ENCODE measurements around the gene FAM110A. TPM values are rescaled to one million over a fixed set of nuclear protein-coding genes. Genes with fewer than 3 reads are reported as not detected.
"Not testable (repeated sequence)": the region's sequence is repeated elsewhere in the genome, so short reads cannot be mapped to it uniquely, and the experiment has no call there.

Gene FAM110A
- total RNA-seq, 1 experiment from 2014 or later = 10.1 TPM

GRCh38 chr20:823574-823902 is 10.0 kb upstream of the FAM110A start:
- DNase-seq (ENCODE audit: low read depth) = no peak

GRCh38 chr20:824490-824889 is 9.0 kb upstream of the FAM110A start:
- DNase-seq (ENCODE audit: low read depth) = no peak

GRCh38 chr20:824916-825315 is 8.6 kb upstream of the FAM110A start:
- no peak for DNase-seq (ENCODE audit: low read depth)

- DNase-seq (ENCODE audit: low read depth) = no peak
Measured at GRCh38 chr20:825710-826421, 7.6 kb upstream of the FAM110A start.

- no peak for DNase-seq (ENCODE audit: low read depth)
Measured at GRCh38 chr20:826695-827323, 6.7 kb upstream of the FAM110A start.

DNA sequence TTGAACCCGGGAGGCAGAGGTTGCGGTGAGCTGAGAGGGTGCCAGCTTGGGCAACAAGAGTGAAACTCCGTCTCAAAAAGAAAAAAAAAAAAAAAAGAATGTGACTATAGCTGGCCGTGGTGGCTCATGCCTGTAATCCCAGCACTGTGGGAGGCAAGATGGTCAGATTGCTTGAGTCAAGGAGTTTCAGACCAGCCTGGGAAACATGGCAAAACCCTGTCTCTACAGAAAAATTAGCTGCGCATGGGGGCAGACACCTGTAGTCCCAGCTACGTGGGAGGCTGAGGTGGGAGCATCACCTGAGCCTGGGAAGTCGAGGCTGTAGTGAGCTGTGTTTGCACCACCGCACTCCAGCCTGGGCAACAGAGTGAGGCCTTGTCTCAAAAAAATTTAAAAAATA is 5.5 kb upstream of the FAM110A start:
- not testable (repeated sequence) for DNase-seq (ENCODE audit: low read depth)

DNA sequence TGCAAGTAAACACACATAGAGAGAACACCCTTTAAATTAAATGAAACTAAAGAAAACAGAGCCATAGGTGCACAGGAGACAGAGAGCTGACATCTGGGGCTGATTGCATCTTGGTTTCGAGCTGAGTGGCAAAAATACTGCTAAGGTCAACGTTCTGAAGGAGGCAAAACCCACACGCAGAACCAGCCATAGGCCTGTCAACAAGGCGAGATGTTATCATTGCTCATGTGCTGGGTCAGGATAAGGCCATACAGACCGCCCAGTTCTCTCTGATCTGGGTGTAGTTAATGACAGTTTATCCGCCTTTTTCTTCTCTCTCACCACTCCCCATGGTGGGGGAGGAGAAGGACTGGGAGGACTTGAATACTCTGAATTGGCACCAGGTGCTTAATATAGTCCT is 4.5 kb upstream of the FAM110A start:
- no peak for DNase-seq (ENCODE audit: low read depth)

GRCh38 chr20:829551-829950 is 4.0 kb upstream of the FAM110A start:
- DNase-seq (ENCODE audit: low read depth) = peak; percentile 38

DNA sequence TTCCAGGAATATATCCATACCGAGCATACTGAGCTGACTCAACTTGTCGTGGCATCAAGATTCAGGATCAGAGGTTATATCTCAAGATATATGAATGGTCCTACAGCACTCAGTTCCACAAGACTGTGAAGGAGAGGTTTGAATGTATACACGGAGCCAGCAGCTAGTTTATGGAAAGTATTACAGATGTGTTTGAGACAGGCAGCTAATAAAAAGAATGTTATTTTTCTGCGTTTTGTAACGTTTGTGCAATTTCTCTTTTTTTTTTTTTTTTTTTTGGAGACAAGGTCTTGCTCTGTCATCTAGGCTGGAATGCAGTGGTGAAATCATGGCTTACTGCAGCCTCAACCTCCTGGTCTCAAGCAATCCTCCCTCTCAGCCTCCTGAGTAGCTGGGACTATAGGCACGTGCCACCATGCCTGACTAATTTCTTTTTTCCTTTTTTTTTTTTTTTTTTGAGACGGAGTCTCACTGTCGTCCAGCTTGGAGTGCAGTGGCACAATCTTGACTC is 3.4 kb upstream of the FAM110A start:
- peak; percentile 63 for DNase-seq (ENCODE audit: low read depth)

GRCh38 chr20:831251-831650 is 2.3 kb upstream of the FAM110A start:
- no peak for DNase-seq (ENCODE audit: low read depth)

GRCh38 chr20:831956-832355 is 1.6 kb upstream of the FAM110A start:
- no peak for DNase-seq (ENCODE audit: low read depth)

GRCh38 chr20:833121-833449 is 430 bp upstream of the FAM110A start:
- no peak for DNase-seq (ENCODE audit: low read depth)

DNA sequence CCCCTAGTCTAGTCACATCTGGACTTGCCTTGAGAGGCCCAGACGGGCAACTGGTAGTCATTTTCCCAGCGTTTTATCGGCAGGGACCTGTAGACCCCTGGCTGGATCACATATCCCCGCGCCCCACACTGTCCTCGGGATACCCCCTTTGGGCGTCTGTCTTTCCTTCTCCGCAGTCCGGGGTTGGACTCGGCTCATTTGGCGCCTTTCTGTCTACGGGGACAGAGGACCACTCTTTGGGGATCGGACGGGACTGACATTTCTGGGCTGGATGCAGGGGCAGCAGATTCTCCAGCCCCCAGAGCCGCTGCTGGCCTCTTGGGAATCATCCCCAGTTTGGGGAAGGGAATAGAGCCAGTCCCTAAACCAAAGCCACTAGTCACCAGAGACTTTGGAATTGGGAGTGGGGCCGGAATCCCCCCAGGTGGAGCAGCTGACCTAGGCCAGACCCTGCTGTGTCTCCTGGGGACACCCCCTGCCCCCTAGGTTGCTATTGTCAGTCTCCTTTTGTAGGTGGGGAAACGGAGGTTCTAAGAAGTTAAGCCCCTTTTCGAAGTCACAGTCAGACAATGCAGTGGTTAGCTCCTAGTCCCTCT is 734 bp downstream of the FAM110A start:
- DNase-seq (ENCODE audit: low read depth) = no peak

GRCh38 chr20:835608-836045 is 2.1 kb downstream of the FAM110A start:
- peak; percentile 37 for DNase-seq (ENCODE audit: low read depth)

- DNase-seq (ENCODE audit: low read depth) = no peak
Measured at GRCh38 chr20:836190-836589, 2.7 kb downstream of the FAM110A start.

GRCh38 chr20:839015-839414 is 5.5 kb downstream of the FAM110A start:
- DNase-seq (ENCODE audit: low read depth) = no peak

DNA sequence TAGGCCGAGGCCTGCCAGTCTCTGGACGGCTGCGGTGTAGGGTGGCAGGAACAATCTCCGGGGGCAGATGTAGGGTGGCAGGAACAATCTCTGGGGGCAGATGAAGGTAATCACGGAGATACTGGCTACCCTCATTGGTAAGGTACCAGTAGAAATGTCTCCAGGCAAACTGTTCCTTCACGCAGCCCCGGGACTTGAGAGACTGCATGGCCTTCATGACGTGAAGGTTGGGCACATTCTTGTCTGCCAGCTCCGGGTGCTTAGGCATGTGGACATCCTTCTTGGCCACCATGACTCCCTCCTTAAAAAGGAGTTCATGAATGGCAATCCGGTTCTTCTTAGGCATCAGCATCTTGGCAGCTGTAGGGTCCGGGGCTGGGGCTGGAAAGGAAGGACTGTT is 6.1 kb downstream of the FAM110A start:
- no peak for DNase-seq (ENCODE audit: low read depth)

GRCh38 chr20:840503-840857 is 7.0 kb downstream of the FAM110A start:
- DNase-seq (ENCODE audit: low read depth) = no peak

- DNase-seq (ENCODE audit: low read depth) = no peak
Measured at GRCh38 chr20:840858-841567, 7.5 kb downstream of the FAM110A start.

DNA sequence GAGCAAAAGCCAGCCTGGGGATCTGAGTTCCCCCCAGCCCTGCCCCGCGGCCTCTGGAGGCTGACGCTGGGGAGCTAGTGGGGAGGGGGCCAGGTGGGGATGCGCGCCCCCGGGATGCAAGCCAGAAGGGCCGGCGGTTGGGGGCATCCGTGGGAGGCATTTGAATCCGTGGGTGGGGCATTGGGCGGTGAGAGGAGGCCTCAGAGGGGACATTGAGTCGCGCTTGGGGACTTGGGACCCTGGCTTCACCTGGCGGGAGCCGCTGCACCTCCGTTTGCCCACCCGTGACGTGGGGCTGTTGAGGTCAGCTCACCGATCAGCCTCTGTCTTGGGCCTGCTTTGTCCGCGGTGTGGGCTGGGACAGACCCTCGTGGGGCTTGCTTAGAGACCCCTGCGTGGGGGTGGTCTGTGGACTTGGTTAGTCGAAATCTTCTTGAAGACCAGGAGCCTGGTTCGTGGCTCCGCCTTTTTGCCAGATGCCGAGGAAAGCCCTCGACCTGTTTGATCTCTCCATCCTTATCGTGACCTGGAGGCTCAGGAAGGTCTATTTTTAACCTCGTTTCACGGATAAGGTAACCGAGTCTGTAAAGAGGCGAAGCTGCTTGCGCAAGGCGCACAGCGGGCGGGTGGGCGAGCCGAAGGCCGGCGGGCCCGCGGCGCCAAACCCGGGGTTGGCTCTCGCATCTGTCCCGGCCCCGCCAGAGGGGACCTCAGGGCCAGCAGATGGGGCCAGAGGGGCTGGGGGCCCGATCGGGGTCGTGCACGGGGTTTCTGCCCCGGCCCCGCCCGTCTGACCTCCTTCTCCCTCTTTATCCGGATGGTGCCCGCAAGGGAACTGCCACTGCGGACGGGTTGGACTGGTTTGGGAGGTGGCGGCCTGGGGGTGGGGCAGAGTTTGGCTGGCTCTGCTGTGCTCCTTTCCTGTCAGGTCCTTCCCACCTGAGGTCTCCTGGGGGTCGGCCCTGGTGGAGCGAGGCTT is 8.3 kb downstream of the FAM110A start:
- no peak for DNase-seq (ENCODE audit: low read depth)

DNA sequence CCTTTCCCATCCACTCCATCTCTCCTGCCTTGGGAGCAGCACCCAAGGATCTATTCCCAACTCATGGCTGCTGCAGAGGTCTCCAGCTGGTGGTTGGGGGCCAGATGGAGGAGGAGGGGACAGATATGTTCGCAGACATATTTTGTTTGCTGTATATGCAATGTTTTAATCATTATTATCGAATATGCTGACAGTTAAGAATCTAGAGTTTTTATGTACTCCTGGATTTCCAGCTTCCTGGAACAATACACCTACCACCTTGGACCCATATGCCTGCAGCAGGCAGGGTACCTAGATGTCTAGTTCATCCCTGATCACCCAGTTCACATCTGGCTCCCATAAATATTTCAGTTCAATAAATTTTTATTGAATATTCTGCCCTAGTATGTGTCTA is 9.0 kb downstream of the FAM110A start:
- no peak for DNase-seq (ENCODE audit: low read depth)

DNA sequence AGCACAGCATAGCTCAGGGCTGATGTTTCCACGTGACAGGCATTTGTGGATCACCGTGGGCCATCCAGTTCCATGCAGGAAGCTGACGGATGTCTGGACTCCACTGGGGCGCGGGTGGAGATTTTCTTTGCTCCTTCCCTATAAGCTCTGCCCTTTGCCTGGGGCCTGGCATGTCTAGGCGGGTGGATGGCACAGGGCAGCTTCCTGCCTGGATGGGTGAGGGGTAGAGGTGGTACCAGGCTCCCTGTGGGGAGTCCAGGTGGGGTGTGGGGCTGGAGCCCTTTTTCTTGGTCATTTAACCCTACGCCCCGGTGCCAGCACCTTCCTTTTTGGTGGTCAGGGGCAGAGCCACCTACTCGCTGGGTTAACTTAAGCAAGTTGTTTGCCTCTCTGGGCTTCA is 10.4 kb downstream of the FAM110A start:
- no peak for DNase-seq (ENCODE audit: low read depth)

Measured in M059J (cell line).